HL-60/S4 treated with phorbol 12-myristate 13-acetate at 8.2 ng/mL for 4 days and 3 days (cell line): ENCODE results near the gene PRSS37.

ENCODE experiments used
- in situ Hi-C: fragments of 300-500 bp; cut with MboI; formaldehyde crosslinking; loops from 2 replicates; pipeline ENCODE4 v1.15.0; 2022; ENCODE audit warnings: low sequenced_read_pairs

The PRSS37 gene

DNA sequence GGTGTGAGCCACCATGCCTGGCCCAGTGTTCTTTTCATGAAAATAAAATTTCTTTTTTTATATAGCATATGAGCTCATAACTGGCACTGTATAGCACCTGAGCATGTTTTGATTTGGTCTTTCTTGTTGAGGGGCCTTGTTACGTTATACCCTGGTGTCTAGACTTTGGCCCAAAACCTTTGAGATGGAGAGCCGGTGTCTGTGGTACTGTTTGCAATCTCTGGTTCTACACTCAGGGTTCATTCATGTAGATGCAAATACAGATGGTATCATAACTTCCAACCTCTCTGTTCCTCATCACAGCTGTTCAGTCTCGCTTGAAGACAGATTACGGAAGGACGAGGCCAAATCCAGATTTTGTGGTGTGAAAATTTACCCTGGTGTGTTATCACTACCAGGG, 51.4 kb downstream of the PRSS37 start, which contains the start of gene TAS2R5:
Gene TAS2R5 (plus strand): TSS at position 301 of the 400 bp plus-strand sequence. CDS start 145 bp downstream, outside the sequence.
- in situ Hi-C loops, result no loop called here

DNA sequence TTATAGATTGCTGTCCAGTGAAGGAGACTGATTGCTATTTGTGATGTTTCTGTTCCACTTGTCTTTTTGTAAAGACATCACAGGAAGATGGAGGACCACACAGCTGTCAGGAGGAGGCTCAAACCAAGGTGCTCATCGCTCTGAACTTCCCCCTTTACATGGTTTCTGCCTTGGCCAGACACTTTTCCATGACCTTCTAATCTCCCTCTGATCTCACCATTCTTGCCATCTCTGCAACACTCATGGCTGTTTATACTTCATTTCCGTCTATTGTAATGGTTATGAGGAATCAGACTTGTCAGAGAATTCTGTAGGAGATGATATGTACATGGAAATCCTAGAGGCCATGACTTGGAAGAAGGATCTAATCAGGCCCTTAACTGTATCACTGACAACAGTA, 53.0 kb downstream of the PRSS37 start:
- in situ Hi-C loops, result no loop called here
